Measurements from ENCODE around the gene ADI1.

Gene ADI1

GRCh38 chr2:3483986-3484960, 35.1 kb downstream of the ADI1 start:
- TF ChIP-seq CTCF (IDR thresholded peaks at IDR 0.05; ENCODE audit: low read depth, low read length) (no peak), EZH2phosphoT487 (IDR thresholded peaks at IDR 0.05; ENCODE audit: low read depth) (no peak)
- Histone ChIP-seq H3K27me3 (ENCODE audit: low read depth, low read length) (no peaks in the 10 kb centered on the region), H3K36me3 (replicated peaks; ENCODE audit: low read depth, low read length) (peaks cover 21% of the 10 kb centered on the region)

GRCh38 chr2:3483227-3483985, 35.9 kb downstream of the ADI1 start:
- H3K4me1 ChIP-seq (ENCODE audit: low read length): peaks cover 9% of the 10 kb centered on the region; the same call in 1 of the 2 replicates
- H3K79me2 ChIP-seq (ENCODE audit: low read length): no peaks in the 10 kb centered on the region
- H4K20me1 ChIP-seq (ENCODE audit: insufficient read depth, low read length): no peaks in the 10 kb centered on the region
- H3K27ac ChIP-seq (ENCODE audit: low read length): no peak overlapping the region
- H2AFZ ChIP-seq (ENCODE audit: low read depth, low read length): no peak overlapping the region
- no peaks in the 10 kb centered on the region for H3K27me3 ChIP-seq (ENCODE audit: low read depth, low read length)
- TF ChIP-seq CTCF (IDR thresholded peaks at IDR 0.05; ENCODE audit: low read depth, low read length) (no peak), EZH2phosphoT487 (IDR thresholded peaks at IDR 0.05; ENCODE audit: low read depth) (no peak)
- H3K9ac ChIP-seq (ENCODE audit: low read length): no peak overlapping the region
- no peaks in the 10 kb centered on the region for H3K9me3 ChIP-seq (ENCODE audit: insufficient read depth, low read length)
- no peak overlapping the region for H3K4me2 ChIP-seq (ENCODE audit: low read length)
- no peak overlapping the region for H3K4me3 ChIP-seq (ENCODE audit: low read length)
- H3K36me3 ChIP-seq (replicated peaks; ENCODE audit: low read depth, low read length): peaks cover 21% of the 10 kb centered on the region

More at GRCh38 chr2:3483986-3484960, 35.1 kb downstream of the ADI1 start:
- Histone ChIP-seq H3K9ac (ENCODE audit: low read length) (no peak overlapping the region), H3K27ac (ENCODE audit: low read length) (no peak overlapping the region), H2AFZ (ENCODE audit: low read depth, low read length) (no peak overlapping the region), H3K4me1 (ENCODE audit: low read length) (peaks cover 9% of the 10 kb centered on the region; the same call in 1 of the 2 replicates), H3K4me2 (ENCODE audit: low read length) (no peak overlapping the region), H3K9me3 (ENCODE audit: insufficient read depth, low read length) (no peaks in the 10 kb centered on the region), H3K79me2 (ENCODE audit: low read length) (no peaks in the 10 kb centered on the region), H4K20me1 (ENCODE audit: insufficient read depth, low read length) (no peaks in the 10 kb centered on the region), H3K4me3 (ENCODE audit: low read length) (no peak overlapping the region)

GRCh38 chr2:3482363-3482821, 36.9 kb downstream of the ADI1 start:
- Histone ChIP-seq H3K9ac (ENCODE audit: low read length) (no peak overlapping the region), H3K36me3 (replicated peaks; ENCODE audit: low read depth, low read length) (peaks cover 24% of the 10 kb centered on the region), H3K27me3 (ENCODE audit: low read depth, low read length) (no peaks in the 10 kb centered on the region), H2AFZ (ENCODE audit: low read depth, low read length) (no peak overlapping the region), H4K20me1 (ENCODE audit: insufficient read depth, low read length) (no peaks in the 10 kb centered on the region), H3K4me2 (ENCODE audit: low read length) (no peak overlapping the region), H3K4me3 (ENCODE audit: low read length) (no peak overlapping the region), H3K27ac (ENCODE audit: low read length) (no peak overlapping the region), H3K79me2 (ENCODE audit: low read length) (no peaks in the 10 kb centered on the region), H3K4me1 (ENCODE audit: low read length) (peaks cover 9% of the 10 kb centered on the region; the same call in 1 of the 2 replicates), H3K9me3 (ENCODE audit: insufficient read depth, low read length) (no peaks in the 10 kb centered on the region)
- no peak for TF ChIP-seq EZH2phosphoT487 (IDR thresholded peaks at IDR 0.05; ENCODE audit: low read depth)
- TF ChIP-seq CTCF (IDR thresholded peaks at IDR 0.05; ENCODE audit: low read depth, low read length): no peak
